Adrenal gland (tissue), 5 donors: ENCODE results near the gene RAB4A.

Experiments
- POLR2A ChIP-seq, 2 donors: fragments of 450-650 bp; IDR thresholded peaks; one replicate each; pipeline ENCODE4 v1.6.1; 2017; ENCODE audit warnings: antibody characterized with exemption in 2 of 2, mild to moderate bottlenecking in 2 of 2, moderate library complexity in 1 of 2
- TF ChIP-seq, protein P1 (sequence below), 6 experiments: fragments of 450-650 bp in 4 of 6; fragments of 200-600 bp in 2 of 6; sonication (generic) in 1 of 6; IDR thresholded peaks; 1 replicate in 5 of 6; 2 replicates in 1 of 6; pipeline versions ENCODE4 v1.5.1 to v1.8.0; 2016 to 2021; ENCODE audit warnings: antibody characterized with exemption in 6 of 6, mild to moderate bottlenecking in 2 of 6, moderate library complexity in 1 of 6
- donor health status: DM: no; HTN: no; CAD: no.

DNA sequence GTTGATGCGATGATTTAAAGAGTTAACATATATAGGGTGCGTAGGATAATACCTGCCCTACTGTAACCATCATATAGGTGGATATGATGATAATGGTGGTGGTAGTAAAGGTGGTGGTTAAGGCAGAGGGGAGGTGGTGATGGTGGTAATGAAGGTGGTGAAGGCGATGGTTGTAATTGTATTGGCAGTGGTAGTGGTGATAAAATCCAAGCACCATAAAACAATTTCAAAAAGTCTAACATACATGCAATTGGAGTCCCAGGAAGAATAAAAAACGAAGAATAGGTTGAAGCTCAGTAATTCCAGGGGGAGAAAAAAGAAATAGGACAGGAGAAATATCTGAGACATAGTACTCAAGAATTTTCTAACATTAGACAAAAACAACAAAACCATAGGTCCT is 27.3 kb upstream of the RAB4A start:
- no peak for TF ChIP-seq POLR2A (IDR thresholded peaks at IDR 0.05)
- TF ChIP-seq, protein P1, sequence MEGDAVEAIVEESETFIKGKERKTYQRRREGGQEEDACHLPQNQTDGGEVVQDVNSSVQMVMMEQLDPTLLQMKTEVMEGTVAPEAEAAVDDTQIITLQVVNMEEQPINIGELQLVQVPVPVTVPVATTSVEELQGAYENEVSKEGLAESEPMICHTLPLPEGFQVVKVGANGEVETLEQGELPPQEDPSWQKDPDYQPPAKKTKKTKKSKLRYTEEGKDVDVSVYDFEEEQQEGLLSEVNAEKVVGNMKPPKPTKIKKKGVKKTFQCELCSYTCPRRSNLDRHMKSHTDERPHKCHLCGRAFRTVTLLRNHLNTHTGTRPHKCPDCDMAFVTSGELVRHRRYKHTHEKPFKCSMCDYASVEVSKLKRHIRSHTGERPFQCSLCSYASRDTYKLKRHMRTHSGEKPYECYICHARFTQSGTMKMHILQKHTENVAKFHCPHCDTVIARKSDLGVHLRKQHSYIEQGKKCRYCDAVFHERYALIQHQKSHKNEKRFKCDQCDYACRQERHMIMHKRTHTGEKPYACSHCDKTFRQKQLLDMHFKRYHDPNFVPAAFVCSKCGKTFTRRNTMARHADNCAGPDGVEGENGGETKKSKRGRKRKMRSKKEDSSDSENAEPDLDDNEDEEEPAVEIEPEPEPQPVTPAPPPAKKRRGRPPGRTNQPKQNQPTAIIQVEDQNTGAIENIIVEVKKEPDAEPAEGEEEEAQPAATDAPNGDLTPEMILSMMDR (IDR thresholded peaks at IDR 0.05): no peak
